WTC11 (cell line): ENCODE results near the gene SEPTIN8. TPM values are rescaled to one million over a fixed set of nuclear protein-coding genes. Genes with fewer than 3 reads are reported as not detected.
A peak's percentile ranks its signal among the peaks of the same experiment; 100 is the strongest.

ENCODE experiments used
- ATAC-seq: fragments of 200-7000 bp; cut with Tn5 transposase; 2 replicates; pipeline ENCODE4 v1.10.0; 2021; ENCODE audit warnings: mild to moderate bottlenecking, moderate library complexity
- CTCF ChIA-PET: fragments of 300-600 bp; sonication (Branson Sonifier 250); formaldehyde crosslinking; loops from one replicate; lab custom pipeline; 2021; ENCODE audit warnings: antibody characterized with exemption; lab: Charles Lee
- POLR2A ChIA-PET: fragments of 350-600 bp; sonication (Branson Sonifier 250); formaldehyde crosslinking; loops from one replicate; lab custom pipeline; 2021; ENCODE audit warnings: antibody characterized with exemption; lab: Charles Lee
- DNase-seq: peaks from one replicate; pipeline ENCODE4 v3.0.0; 2021; ENCODE audit warnings: low spot score
- H3K27ac Mint-ChIP-seq: 2 replicates; pipeline ENCODE4 v1.8.0; 2021; ENCODE audit warnings: mixed read lengths
- H3K27me3 Mint-ChIP-seq: 2 replicates; pipeline ENCODE4 v1.8.0; 2021; ENCODE audit warnings: low read depth, mild to moderate bottlenecking, moderate library complexity, mixed read lengths
- H3K36me3 Mint-ChIP-seq: 2 replicates; pipeline ENCODE4 v1.8.0; 2021; ENCODE audit warnings: mixed read lengths
- H3K4me1 Mint-ChIP-seq: 2 replicates; pipeline ENCODE4 v1.8.0; 2022; ENCODE audit warnings: mixed read lengths
- H3K4me3 Mint-ChIP-seq: 2 replicates; pipeline ENCODE4 v1.8.0; 2021; ENCODE audit warnings: mild to moderate bottlenecking, moderate library complexity, mixed read lengths
- H3K9me3 Mint-ChIP-seq: 2 replicates; pipeline ENCODE4 v1.8.0; 2021; ENCODE audit warnings: mixed read lengths
- ARID4B ChIP-seq: sonication (generic); formaldehyde crosslinking; IDR thresholded peaks from 2 replicates; pipeline ENCODE4 v1.8.0; 2023; ENCODE audit warnings: missing genetic modification reagents, mild to moderate bottlenecking, borderline replicate concordance
- ATF1 ChIP-seq: sonication (generic); formaldehyde crosslinking; IDR thresholded peaks from 2 replicates; pipeline ENCODE4 v1.8.1; 2023; ENCODE audit warnings: mild to moderate bottlenecking, moderate library complexity, missing genetic modification reagents
- CBFB ChIP-seq: sonication (generic); formaldehyde crosslinking; IDR thresholded peaks from 2 replicates; pipeline ENCODE4 v1.8.1; 2022; ENCODE audit warnings: mild to moderate bottlenecking, low read depth, missing genetic modification reagents
- CTCF ChIP-seq: fragments of 200-600 bp; IDR thresholded peaks from 2 replicates; pipeline ENCODE4 v1.8.0; 2022; ENCODE audit warnings: antibody characterized with exemption
- E2F4 ChIP-seq: sonication (generic); formaldehyde crosslinking; IDR thresholded peaks from 2 replicates; pipeline ENCODE4 v1.8.1; 2022; ENCODE audit warnings: low read depth, mild to moderate bottlenecking, moderate library complexity, missing genetic modification reagents, borderline replicate concordance
- EMX1 ChIP-seq: fragments of 250-450 bp; sonication (Bioruptor Pico); IDR thresholded peaks from 2 replicates; pipeline ENCODE4 v1.8.0; 2021; ENCODE audit warnings: mild to moderate bottlenecking
- HMGA2 ChIP-seq: fragments of 250-450 bp; sonication (Bioruptor Pico); IDR thresholded peaks from 2 replicates; pipeline ENCODE4 v1.4.0; 2021; ENCODE audit warnings: mild to moderate bottlenecking, moderate library complexity
- JAZF1 ChIP-seq: fragments of 250-450 bp; sonication (Bioruptor Pico); IDR thresholded peaks from 2 replicates; pipeline ENCODE4 v1.9.0; 2021; ENCODE audit warnings: moderate library complexity, mild to moderate bottlenecking, inconsistent platforms
- MYBL2 ChIP-seq: sonication (generic); formaldehyde crosslinking; IDR thresholded peaks from 2 replicates; pipeline ENCODE4 v1.8.1; 2023; ENCODE audit warnings: mild to moderate bottlenecking, moderate library complexity, missing genetic modification reagents
- NFYB ChIP-seq: sonication (generic); formaldehyde crosslinking; conservative IDR thresholded peaks from 2 replicates; pipeline ENCODE4 v1.8.0; 2022; ENCODE audit warnings: low read depth, missing genetic modification reagents
- NR2C2 ChIP-seq: sonication (generic); formaldehyde crosslinking; IDR thresholded peaks from 2 replicates; pipeline ENCODE4 v1.8.0; 2022; ENCODE audit warnings: mild to moderate bottlenecking, missing genetic modification reagents
- OVOL2 ChIP-seq: fragments of 250-450 bp; sonication (Bioruptor Pico); IDR thresholded peaks from 2 replicates; pipeline ENCODE4 v1.9.0; 2021; ENCODE audit warnings: mild to moderate bottlenecking, borderline replicate concordance
- SP1 ChIP-seq: sonication (generic); formaldehyde crosslinking; conservative IDR thresholded peaks from 2 replicates; pipeline ENCODE4 v1.8.1; 2022; ENCODE audit warnings: missing genetic modification reagents
- TP53 ChIP-seq: sonication (generic); formaldehyde crosslinking; IDR thresholded peaks from 2 replicates; pipeline ENCODE4 v1.8.1; 2023; ENCODE audit warnings: mild to moderate bottlenecking, missing genetic modification reagents
- ZNF138 ChIP-seq: sonication (generic); formaldehyde crosslinking; conservative IDR thresholded peaks from 2 replicates; pipeline ENCODE4 v1.8.1; 2022; ENCODE audit warnings: mild to moderate bottlenecking, moderate library complexity, missing genetic modification reagents
- ZNF219 ChIP-seq: sonication (generic); formaldehyde crosslinking; IDR thresholded peaks from 2 replicates; pipeline ENCODE4 v1.8.0; 2023; ENCODE audit warnings: missing genetic modification reagents, mild to moderate bottlenecking, borderline replicate concordance
- total RNA-seq: library from RNA; stranded (reverse); gene quantifications from 3 replicates; pipeline ENCODE4 v1.2.3, GENCODE V29; 2021
- TF ChIP-seq, protein P1 (sequence below): sonication (generic); formaldehyde crosslinking; conservative IDR thresholded peaks from 2 replicates; pipeline ENCODE4 v1.8.1; 2022; ENCODE audit warnings: mild to moderate bottlenecking, missing genetic modification reagents
- TF ChIP-seq, protein P2 (sequence below): sonication (generic); formaldehyde crosslinking; IDR thresholded peaks from 2 replicates; pipeline ENCODE4 v1.8.1; 2022; ENCODE audit warnings: low read depth, missing genetic modification reagents, borderline replicate concordance
- TF ChIP-seq, protein P3 (sequence below): fragments of 250-450 bp; sonication (Bioruptor Pico); IDR thresholded peaks from 2 replicates; pipeline ENCODE4 v1.9.0; 2021; ENCODE audit warnings: mild to moderate bottlenecking
- TF ChIP-seq, protein P4 (sequence below): fragments of 250-450 bp; sonication (Bioruptor Pico); IDR thresholded peaks from 2 replicates; pipeline ENCODE4 v1.8.0; 2021; ENCODE audit warnings: mild to moderate bottlenecking
- TF ChIP-seq, protein P5 (sequence below): fragments of 250-450 bp; sonication (Bioruptor Pico); IDR thresholded peaks from 2 replicates; pipeline ENCODE4 v1.9.0; 2021; ENCODE audit warnings: moderate library complexity, mild to moderate bottlenecking, inconsistent platforms, borderline replicate concordance
- TF ChIP-seq, protein P6 (sequence below): sonication (generic); formaldehyde crosslinking; IDR thresholded peaks from 2 replicates; pipeline ENCODE4 v1.8.0; 2022; ENCODE audit warnings: mild to moderate bottlenecking, missing genetic modification reagents

Gene SEPTIN8
- total RNA-seq, 1 experiment from 2014 or later: 35.8 TPM

- TF ChIP-seq CTCF: no peak
- TF ChIP-seq TP53: no peak
- TF ChIP-seq ZNF219 (CRISPR knock-in tag): no peak
- TF ChIP-seq, protein P1, sequence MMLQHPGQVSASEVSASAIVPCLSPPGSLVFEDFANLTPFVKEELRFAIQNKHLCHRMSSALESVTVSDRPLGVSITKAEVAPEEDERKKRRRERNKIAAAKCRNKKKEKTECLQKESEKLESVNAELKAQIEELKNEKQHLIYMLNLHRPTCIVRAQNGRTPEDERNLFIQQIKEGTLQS: no peak
- TF ChIP-seq, protein P2, sequence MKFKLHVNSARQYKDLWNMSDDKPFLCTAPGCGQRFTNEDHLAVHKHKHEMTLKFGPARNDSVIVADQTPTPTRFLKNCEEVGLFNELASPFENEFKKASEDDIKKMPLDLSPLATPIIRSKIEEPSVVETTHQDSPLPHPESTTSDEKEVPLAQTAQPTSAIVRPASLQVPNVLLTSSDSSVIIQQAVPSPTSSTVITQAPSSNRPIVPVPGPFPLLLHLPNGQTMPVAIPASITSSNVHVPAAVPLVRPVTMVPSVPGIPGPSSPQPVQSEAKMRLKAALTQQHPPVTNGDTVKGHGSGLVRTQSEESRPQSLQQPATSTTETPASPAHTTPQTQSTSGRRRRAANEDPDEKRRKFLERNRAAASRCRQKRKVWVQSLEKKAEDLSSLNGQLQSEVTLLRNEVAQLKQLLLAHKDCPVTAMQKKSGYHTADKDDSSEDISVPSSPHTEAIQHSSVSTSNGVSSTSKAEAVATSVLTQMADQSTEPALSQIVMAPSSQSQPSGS (CRISPR knock-in tag): no peak
- no peak for TF ChIP-seq EMX1 (CRISPR knock-in tag)
- no peak for TF ChIP-seq MYBL2 (CRISPR knock-in tag)
- no peak for TF ChIP-seq HMGA2 (CRISPR knock-in tag)
- TF ChIP-seq, protein P3, sequence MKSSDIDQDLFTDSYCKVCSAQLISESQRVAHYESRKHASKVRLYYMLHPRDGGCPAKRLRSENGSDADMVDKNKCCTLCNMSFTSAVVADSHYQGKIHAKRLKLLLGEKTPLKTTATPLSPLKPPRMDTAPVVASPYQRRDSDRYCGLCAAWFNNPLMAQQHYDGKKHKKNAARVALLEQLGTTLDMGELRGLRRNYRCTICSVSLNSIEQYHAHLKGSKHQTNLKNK (CRISPR knock-in tag): no peak
- TF ChIP-seq, protein P4, sequence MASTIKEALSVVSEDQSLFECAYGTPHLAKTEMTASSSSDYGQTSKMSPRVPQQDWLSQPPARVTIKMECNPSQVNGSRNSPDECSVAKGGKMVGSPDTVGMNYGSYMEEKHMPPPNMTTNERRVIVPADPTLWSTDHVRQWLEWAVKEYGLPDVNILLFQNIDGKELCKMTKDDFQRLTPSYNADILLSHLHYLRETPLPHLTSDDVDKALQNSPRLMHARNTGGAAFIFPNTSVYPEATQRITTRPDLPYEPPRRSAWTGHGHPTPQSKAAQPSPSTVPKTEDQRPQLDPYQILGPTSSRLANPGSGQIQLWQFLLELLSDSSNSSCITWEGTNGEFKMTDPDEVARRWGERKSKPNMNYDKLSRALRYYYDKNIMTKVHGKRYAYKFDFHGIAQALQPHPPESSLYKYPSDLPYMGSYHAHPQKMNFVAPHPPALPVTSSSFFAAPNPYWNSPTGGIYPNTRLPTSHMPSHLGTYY (CRISPR knock-in tag): no peak
- TF ChIP-seq, protein P5, sequence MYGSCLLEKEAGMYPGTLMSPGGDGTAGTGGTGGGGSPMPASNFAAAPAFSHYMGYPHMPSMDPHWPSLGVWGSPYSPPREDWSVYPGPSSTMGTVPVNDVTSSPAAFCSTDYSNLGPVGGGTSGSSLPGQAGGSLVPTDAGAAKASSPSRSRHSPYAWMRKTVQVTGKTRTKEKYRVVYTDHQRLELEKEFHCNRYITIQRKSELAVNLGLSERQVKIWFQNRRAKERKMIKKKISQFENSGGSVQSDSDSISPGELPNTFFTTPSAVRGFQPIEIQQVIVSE: no peak
- TF ChIP-seq, all 79 proteins: peak for 0
These were observed 28.5 kb downstream of the SEPTIN8 start (continued) for GRCh38 chr5:132748522-132749000.

GRCh38 chr5:132747616-132748440 lies 29.2 kb downstream of the SEPTIN8 start:
- peaks cover 4% of the 10 kb centered on the region; the same call in 1 of the 2 replicates for H3K4me1 Mint-ChIP-seq
- ChIA-PET CTCF (interaction anchor here (0.6 to 2.5 kb wide), 26 partner anchors 10 to 361 kb away, joined by 3 to 50 read pairs (median 4); partner anchors contain the start of genes GDF9, KIF3A, SEPTIN8 and SOWAHA), POLR2A (interaction anchor here (1.1 to 1.4 kb wide), 3 partner anchors 10 to 119 kb away, joined by 5 to 8 read pairs (median 6); partner anchors contain the start of genes GDF9, KIF3A and UQCRQ)
- no peaks in the 10 kb centered on the region for H3K36me3 Mint-ChIP-seq
- ATAC-seq (peak; percentile 68), DNase-seq (peak; percentile 60)
- no peak overlapping the region for H3K27ac Mint-ChIP-seq
- no peaks in the 10 kb centered on the region; the same call in 1 of the 2 replicates for H3K9me3 Mint-ChIP-seq
- H3K4me3 Mint-ChIP-seq: peak overlapping the region; percentile 48
- H3K27me3 Mint-ChIP-seq: peaks cover 61% of the 10 kb centered on the region
- TF ChIP-seq, protein P6, sequence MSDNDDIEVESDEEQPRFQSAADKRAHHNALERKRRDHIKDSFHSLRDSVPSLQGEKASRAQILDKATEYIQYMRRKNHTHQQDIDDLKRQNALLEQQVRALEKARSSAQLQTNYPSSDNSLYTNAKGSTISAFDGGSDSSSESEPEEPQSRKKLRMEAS (CRISPR knock-in tag): peak; percentile 87
- TF ChIP-seq SP1 (CRISPR knock-in tag) (0 out of 2 replicates have a peak, but pooled peaks have one; percentile 0), ZNF219 (CRISPR knock-in tag) (peak; percentile 69; the same call in 1 of the 2 replicates), NR2C2 (CRISPR knock-in tag) (peak; percentile 76; the same call in 1 of the 2 replicates), ZNF138 (CRISPR knock-in tag) (peak; percentile 87; the same call in 1 of the 2 replicates), ATF1 (CRISPR knock-in tag) (0 out of 2 replicates have a peak, but pooled peaks have one; percentile 85), ARID4B (CRISPR knock-in tag) (peak; percentile 91), JAZF1 (CRISPR knock-in tag) (no peak), OVOL2 (CRISPR knock-in tag) (no peak), CBFB (no peak), E2F4 (peak; percentile 20; the same call in 1 of the 2 replicates), NFYB (CRISPR knock-in tag) (no peak)
